ENCODE measurements around the gene TRIM26. TPM values are rescaled to one million over a fixed set of nuclear protein-coding genes. Genes with fewer than 3 reads are reported as not detected.
A peak's percentile ranks its signal among the peaks of the same experiment; 100 is the strongest.

Gene TRIM26
- total and polyA plus RNA-seq, 2 donors (not counting 3 experiments of a cell fraction or from before 2014, with no cell fraction given): 30.4 to 34.5 TPM

DNA sequence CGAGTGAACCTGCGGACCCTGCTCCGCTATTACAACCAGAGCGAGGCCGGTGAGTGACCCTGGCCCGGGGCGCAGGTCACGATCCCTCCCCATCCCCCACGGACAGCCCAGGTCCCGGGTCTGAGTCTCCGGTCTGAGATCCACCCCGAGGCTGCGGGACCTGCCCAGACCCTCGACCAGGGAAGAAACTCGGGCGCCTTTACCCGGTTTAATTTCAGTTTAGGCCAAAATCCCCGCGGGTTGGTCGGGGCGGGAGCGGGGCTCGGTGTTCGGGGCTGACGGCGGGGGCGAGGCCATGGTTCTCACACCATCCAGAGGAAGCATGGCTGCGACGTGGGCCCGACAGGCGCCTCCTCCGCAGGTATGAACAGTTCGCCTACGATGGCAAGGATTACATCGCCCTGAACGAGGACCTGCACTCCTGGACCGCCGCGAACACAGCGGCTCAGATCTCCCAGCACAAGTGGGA, 46.9 kb upstream of the TRIM26 start:
- H3K9me1 ChIP-seq (replicated peaks; ENCODE audit: control insufficient read depth, extremely low read depth, insufficient read depth, low read length): no peaks in the 10 kb centered on the region
- no peaks in the 10 kb centered on the region for H3K9me3 ChIP-seq (replicated peaks; ENCODE audit: control insufficient read depth, insufficient read depth, low read length)
- dilution Hi-C loops (cut with MboI; ENCODE audit: extremely low pct_ligation_motif_present, low sequenced_read_pairs) (no loop called here), intact Hi-C loops (cut with micrococcal nuclease) (no loop called here)
- FAIRE-seq (peak; percentile 31), DNase-seq (ENCODE audit: low read depth, low spot score) (no peak)
- peak overlapping the region; percentile 35 for H3K9ac ChIP-seq (replicated peaks; ENCODE audit: extremely low read depth, insufficient read depth, low read length)
- no TSS peak for BruUV-seq (replicated peaks)
- peaks cover 6 to 27% of the 10 kb centered on the region in 2 experiments for H3K27me3 ChIP-seq (ENCODE audit: control insufficient read depth in 2 of 2, insufficient read depth in 2 of 2, low read length in 2 of 2)
- no peak overlapping the region for H3K27ac ChIP-seq (ENCODE audit: insufficient read depth, low read depth, low read length)
- H2AFZ ChIP-seq (ENCODE audit: low read depth, low read length): peak overlapping the region; percentile 93
- POLR2A ChIA-PET: no interaction called here
- H3K4me3 ChIP-seq (replicated peaks in 1 of 3; ENCODE audit: insufficient read depth in 1 of 3, low read depth in 1 of 3, low read length in 3 of 3): peak overlapping the region; percentile 47 to 71 (median 63)
- no peaks in the 10 kb centered on the region for H3K36me3 ChIP-seq (ENCODE audit: control insufficient read depth in 2 of 2, extremely low read depth in 1 of 2, insufficient read depth in 2 of 2, low read length in 2 of 2)
- TF ChIP-seq EZH2 (IDR thresholded peaks at IDR 0.05; ENCODE audit: borderline replicate concordance, low read depth, low read length, severe bottlenecking) (no peak), MYC (IDR thresholded peaks at IDR 0.05; ENCODE audit: low read depth, low read length) (no peak), GATA2 (IDR thresholded peaks at IDR 0.05; ENCODE audit: insufficient read depth, insufficient read length, low read depth, low read length) (no peak), POLR2A (IDR thresholded peaks at IDR 0.05; ENCODE audit: low read depth, low read length) (no peak), POLR2AphosphoS5 (IDR thresholded peaks at IDR 0.05; ENCODE audit: insufficient read depth, low read depth, low read length) (no peak), FOS (IDR thresholded peaks at IDR 0.05; ENCODE audit: borderline replicate concordance, insufficient read depth, low read length) (no peak), JUN (IDR thresholded peaks at IDR 0.05; ENCODE audit: borderline replicate concordance, insufficient read depth, insufficient read length, low read depth) (no peak)
- TF ChIP-seq, protein P1, sequence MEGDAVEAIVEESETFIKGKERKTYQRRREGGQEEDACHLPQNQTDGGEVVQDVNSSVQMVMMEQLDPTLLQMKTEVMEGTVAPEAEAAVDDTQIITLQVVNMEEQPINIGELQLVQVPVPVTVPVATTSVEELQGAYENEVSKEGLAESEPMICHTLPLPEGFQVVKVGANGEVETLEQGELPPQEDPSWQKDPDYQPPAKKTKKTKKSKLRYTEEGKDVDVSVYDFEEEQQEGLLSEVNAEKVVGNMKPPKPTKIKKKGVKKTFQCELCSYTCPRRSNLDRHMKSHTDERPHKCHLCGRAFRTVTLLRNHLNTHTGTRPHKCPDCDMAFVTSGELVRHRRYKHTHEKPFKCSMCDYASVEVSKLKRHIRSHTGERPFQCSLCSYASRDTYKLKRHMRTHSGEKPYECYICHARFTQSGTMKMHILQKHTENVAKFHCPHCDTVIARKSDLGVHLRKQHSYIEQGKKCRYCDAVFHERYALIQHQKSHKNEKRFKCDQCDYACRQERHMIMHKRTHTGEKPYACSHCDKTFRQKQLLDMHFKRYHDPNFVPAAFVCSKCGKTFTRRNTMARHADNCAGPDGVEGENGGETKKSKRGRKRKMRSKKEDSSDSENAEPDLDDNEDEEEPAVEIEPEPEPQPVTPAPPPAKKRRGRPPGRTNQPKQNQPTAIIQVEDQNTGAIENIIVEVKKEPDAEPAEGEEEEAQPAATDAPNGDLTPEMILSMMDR (IDR thresholded peaks at IDR 0.05; ENCODE audit: extremely low read depth in 1 of 2, insufficient read depth in 1 of 2, low read depth in 1 of 2, low read length in 2 of 2): no peak
- no peaks in the 10 kb centered on the region for H4K20me1 ChIP-seq (replicated peaks; ENCODE audit: control insufficient read depth, extremely low read depth, insufficient read depth, low read length)
- peaks cover 2% of the 10 kb centered on the region for H3K4me1 ChIP-seq (ENCODE audit: control insufficient read depth, extremely low read depth, insufficient read depth, low read length)
- CTCF ChIA-PET: no interaction called here
- no peaks in the 10 kb centered on the region for H3K79me2 ChIP-seq (ENCODE audit: control insufficient read depth, insufficient read depth, low read length)
- H3K4me2 ChIP-seq (ENCODE audit: insufficient read depth, low read length): peak overlapping the region; percentile 69
